GM21367 (cell line): ENCODE results near the gene TDRD1.
A peak's percentile ranks its signal among the peaks of the same experiment; 100 is the strongest.

Source experiments
- ATAC-seq: cut with Tn5 transposase; IDR thresholded peaks from one replicate; pipeline ENCODE4 v1.9.1; 2021; ENCODE audit not compliant: unreplicated experiment

Gene TDRD1

GRCh38 chr10:114173921-114174694, 5.0 kb upstream of the TDRD1 start, which contains the start of gene CCDC186:
CCDC186 (minus strand) TSS chr10:114174203; CDS start chr10:114163268, 10,935 bp downstream.
- ATAC-seq: peak; percentile 99

- no peak for ATAC-seq
These were observed 4.4 kb upstream of the TDRD1 start for GRCh38 chr10:114174695-114175188.

DNA sequence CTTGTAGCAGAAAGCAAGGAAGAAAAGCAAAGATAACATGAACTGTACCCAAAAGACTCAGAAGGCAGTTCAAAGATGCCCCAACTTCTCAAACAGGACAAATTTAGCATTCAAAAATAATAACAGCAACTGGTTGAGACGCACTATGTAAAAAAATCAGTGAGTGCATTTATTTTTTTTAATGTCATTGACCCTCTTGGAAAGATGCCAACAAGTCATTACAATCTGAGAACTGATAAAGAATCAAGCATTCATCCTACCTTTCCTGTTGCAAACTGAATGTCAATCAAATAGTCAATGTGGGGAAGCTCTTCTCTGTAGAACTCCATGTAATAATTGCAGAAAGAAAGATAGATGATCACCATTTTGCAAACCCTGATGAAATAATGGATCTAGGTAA, 3.5 kb upstream of the TDRD1 start:
- no peak for ATAC-seq

- ATAC-seq: no peak
These were observed 2.6 kb upstream of the TDRD1 start for GRCh38 chr10:114176511-114176910.

- ATAC-seq: no peak
These were observed 594 bp downstream of the TDRD1 start for GRCh38 chr10:114179747-114180146.

DNA sequence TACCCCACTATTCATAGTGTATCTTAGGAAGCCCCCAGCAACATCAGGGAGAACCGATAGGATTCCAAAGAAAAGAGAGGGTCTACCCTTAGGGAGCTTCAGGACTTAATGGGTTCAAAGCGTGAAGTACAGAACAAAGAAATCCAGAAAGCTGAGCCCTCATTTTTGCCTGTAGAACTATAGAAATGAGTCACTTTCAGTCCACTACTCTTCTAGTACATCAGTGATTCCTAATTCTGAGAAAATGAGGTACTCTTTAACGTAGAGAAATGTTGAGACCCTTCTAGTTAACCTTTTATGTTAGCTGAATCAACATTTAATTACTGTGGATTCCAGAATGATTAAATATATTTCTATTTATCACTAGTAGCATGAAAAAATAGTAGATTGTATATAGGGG, 1.8 kb downstream of the TDRD1 start:
- no peak for ATAC-seq

- no peak for ATAC-seq
These were observed 2.8 kb downstream of the TDRD1 start for GRCh38 chr10:114181971-114182370.

GRCh38 chr10:114183563-114183962, 4.4 kb downstream of the TDRD1 start:
- ATAC-seq: no peak

DNA sequence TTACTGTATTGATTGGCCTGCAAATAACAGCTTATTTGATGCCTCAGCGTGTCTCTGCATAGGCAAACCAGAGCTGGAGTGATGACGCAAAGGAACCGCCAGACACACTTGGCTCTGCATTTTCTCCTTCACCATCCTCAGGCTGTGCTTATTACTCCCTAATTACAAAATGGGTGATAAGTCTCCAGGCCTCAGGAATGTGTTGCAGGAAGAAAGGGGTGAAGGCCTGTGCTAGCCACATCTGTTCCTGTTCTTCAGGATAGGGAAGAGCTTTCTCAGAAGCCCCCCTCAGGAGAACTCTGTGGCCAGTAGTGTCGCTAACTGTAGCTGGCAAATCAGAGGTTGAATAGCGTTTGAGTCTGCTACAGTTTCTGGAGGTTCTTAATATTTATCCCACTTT, 5.1 kb downstream of the TDRD1 start:
- no peak for ATAC-seq

DNA sequence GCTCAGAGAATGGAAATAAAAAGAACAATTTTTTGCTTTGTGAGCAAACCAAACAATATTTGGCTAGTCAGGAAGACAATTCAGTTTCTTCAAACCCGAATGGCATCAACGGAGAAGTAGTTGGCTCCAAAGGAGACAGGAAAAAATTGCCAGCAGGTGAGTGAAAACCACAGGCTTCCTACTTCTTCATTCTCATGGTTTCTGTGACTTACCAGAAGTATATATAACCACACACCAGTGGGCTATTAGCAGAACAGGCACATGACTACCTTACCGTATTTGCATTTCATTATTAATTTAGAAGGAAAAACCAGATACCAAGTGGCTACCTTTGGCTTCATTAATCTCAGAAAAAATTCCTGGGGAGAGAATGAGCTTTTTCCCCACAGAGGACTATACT, 8.8 kb downstream of the TDRD1 start:
- ATAC-seq: peak; percentile 62

DNA sequence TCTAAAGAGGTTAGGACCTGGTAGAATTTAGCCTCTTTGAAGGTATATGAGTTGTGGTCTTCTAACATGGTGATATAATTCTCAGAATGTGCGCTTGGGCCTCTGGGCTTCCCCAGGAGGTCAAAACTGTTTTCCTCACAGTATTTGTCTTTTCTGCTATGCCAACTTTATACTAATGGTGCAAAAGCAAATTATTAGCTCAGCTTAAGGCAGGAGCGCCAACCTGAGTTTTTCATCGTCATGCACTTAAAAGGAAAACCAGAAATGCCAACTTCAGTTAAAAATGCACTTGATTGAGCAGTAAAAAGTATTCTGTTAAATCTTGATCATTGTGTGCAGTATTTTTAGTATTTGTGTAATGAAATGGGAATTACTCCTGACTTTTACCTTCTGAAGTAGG, 9.7 kb downstream of the TDRD1 start:
- no peak for ATAC-seq

DNA sequence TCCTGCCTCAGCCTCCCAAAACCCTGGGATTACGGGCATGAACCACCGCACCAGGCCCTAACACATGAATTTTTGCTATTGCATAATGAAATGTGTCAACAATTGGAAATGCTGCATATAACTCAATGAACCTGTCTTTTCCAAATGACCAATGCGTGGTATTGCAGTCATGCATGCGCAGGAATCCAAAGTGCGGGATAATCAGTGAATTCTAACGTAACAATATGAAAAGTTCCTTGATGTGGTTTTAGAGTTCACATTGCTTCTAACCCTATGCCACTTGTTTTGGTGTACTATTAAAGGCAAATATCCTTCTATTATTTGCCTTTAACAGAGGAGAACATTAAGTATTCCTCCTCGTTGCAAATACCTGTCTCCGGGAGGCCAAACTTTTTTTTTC, 10.5 kb downstream of the TDRD1 start:
- no peak for ATAC-seq

- peak; percentile 45 for ATAC-seq
These were observed 15.9 kb downstream of the TDRD1 start for GRCh38 chr10:114195079-114195478.

DNA sequence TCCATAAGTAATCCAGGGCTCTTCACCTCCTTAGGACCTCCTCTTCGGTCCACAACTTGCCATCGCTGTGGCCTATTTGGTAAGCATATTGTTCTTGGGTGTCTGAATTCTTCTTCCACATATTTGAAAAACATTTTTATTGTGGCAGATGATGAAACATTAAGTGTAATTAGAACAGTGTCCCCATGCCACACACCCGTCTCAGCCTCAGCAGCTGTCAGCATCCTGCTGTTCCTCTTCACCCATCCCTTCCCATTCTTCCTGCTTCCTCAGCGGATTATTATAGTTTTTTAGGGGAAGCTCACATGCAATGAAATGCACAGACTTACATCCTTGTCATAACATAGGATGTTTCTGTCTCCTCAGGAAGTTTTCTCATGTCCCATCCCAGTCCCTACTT, 20.1 kb downstream of the TDRD1 start:
- ATAC-seq: no peak

DNA sequence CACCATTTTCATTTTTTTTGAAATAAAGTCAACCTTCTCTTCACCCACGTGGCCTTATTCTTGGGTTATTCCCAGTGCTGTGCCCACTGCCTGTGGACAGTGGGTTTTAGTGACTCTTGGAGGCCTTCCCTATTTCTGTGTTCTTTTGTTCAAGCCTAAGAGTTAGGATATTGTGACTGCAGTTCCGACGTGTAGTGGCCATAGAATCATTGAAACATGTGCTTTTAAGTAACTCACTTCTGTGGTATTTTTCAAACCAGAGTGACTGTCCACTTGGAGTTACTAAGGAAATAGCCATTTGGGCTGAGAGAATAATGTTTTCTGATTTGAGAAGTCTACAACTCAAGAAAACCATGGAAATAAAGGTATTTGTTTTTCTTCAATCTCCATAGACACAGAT, 23.7 kb downstream of the TDRD1 start:
- ATAC-seq: no peak

DNA sequence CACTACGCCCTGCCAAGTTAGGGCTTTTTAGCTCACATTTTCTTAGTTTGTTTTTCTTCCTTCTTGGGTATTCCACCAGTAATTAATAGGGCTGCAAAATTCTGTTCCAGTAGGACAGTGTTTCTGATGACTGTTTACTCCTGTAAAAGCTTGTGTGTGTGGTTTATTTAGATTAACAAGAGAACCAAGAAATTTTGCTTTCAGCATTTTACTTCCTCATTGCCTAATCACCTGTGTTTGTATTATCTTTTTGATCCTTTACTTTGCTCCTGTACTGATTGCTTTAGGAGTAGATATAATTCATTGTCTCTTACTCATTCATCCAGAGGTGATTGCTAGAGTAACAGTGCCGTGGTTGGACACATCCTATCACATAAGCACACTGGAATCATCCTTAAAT, 27.7 kb downstream of the TDRD1 start:
- ATAC-seq: no peak

DNA sequence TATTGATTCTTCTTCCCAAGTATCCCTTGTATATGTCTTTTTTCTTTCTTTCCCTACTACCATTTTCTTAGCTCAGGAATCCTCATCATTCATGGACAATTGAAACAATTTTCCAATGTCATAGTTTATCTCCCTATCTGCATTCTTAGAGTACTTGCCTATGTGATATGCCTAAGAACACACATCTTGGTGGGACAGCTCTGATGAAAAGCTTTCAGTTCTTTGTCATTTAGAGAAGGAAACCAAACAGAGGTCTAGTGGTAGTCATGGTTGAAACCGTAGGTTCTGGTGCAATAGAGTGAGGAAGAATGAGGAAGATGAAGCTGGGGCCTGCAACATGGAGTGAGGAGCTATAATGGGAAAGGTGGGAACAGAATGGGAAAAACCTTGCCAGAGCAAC, 28.2 kb downstream of the TDRD1 start:
- no peak for ATAC-seq

- ATAC-seq: no peak
These were observed 29.2 kb downstream of the TDRD1 start for GRCh38 chr10:114208351-114208750.

DNA sequence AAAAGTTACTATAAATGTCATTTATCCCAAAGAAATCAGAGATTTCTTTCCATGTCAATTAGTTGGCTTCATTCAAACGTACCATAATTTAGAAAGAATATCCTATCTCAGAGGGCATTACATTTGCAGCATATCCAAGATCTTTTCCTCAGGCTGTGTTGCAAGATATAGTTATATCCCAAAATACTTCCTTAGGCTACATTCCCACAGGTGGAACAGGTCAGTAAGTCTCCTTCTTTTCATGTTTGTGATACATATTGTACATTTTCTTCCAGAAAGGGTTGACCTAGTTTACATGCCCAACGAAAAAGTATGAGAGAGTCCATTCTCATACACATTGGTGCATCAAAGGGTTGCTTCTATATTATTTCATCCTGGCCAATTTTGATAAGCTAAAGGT, 33.0 kb downstream of the TDRD1 start:
- ATAC-seq: no peak

GRCh38 chr10:114215033-114215432, 35.9 kb downstream of the TDRD1 start:
- no peak for ATAC-seq

GRCh38 chr10:114220281-114220680, 41.1 kb downstream of the TDRD1 start:
- ATAC-seq: no peak

- ATAC-seq: no peak
These were observed 42.1 kb downstream of the TDRD1 start for GRCh38 chr10:114221235-114221634.

DNA sequence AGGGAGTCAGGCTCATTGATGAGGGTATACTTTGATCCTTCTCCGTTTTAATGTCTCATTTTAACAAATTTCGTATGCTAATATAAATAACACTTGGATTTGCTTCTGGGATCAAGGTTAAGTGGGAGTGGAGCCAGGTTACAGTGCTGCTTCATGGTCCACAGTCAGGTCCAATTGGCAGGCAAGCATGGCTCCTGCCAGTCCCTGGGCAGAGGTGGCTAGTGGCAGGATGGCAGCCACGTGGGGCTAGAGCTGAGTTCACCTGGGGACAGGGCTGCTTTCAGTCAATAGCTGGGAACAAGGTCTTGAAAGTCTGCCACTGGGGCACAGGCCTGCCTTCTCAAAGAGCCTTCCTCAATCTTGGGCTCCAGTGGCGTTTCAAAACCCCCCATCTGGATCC, 43.9 kb downstream of the TDRD1 start:
- ATAC-seq: no peak
